ENCODE data around the gene RAPH1.
"Not testable (repeated sequence)": the region's sequence is repeated elsewhere in the genome, so short reads cannot be mapped to it uniquely, and the experiment has no call there.

Gene RAPH1

DNA sequence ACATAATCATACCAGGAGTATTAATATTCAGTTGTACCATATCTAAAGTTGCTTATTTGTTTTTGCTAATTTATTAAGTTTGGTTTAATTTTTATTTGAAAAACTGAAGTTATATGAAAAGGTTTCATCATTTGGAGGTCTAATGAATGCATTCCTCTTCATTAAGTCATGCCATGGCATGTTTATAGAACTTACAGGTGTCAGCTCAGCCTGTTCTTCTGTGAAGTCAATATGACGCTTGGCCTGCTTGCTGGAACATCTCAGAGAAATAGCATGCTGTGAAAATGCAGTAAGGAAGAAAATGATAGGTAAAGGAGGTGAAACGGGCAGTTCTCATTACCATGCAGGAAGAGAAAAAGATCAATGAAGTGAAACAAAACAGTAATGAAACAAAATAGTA lies 58.2 kb downstream of the RAPH1 start:
- no peak for DNase-seq

DNA sequence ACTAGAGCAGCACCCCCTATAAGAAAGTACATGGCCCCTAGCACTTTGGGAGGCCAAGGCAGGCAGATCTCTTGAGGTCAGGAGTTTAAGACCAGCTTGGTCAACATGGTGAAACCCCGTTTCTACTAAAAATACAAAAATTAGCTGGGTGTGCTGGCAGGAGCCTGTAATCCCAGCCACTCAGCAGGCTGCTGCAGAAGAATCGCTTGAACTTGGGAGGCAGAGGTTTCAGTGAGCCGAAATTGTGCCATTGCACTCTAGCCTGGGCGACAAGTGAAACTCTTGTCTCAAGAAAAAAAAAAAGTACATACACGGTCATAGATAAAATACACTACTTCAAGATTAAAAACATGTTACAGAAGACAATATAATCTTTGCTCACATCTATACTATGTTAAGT lies 63.8 kb downstream of the RAPH1 start:
- no peak for DNase-seq

- DNase-seq = no peak
These were observed 64.7 kb downstream of the RAPH1 start for GRCh38 chr2:203470371-203470770.

- DNase-seq = no peak
These were observed 65.6 kb downstream of the RAPH1 start for GRCh38 chr2:203469546-203469945.

GRCh38 chr2:203463266-203463678 lies 71.8 kb downstream of the RAPH1 start:
- DNase-seq = no peak

DNA sequence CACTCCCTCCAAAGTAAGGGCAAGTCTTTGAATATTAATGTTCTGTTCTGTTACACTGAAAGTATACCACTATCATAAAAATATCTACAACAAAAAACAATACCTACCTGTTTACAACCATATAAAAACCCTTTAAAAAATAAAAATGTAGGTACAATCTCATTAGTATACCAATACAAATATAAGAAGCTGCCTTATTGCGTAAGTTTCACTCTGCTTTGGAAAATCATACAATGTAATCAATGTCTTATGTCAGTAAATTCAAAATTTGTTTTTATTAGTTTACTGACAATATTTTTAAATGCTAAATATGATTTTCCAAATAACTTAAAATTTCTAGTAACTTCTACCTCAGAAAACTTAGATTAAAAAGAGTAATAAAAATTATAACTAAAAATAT lies 72.8 kb downstream of the RAPH1 start:
- DNase-seq = no peak

DNA sequence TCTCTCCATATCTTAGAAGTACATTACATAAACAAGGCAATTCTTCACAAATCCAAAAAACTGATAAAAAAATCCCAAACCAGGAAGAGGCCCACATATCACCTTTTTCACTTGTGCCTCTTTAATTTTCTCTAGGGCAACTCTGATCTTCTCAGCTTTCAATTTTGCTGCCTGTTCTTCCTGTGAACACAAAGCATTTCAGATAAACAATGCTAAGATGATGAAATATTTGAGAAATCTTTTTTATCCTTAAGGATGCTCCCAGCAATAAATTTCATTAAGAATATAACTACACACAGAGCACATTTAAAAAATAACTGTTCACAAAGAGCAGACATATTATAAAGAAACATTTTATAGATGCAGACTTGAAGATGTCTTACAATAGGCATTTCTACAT lies 73.4 kb downstream of the RAPH1 start:
- no peak for DNase-seq

- DNase-seq = no peak
These were observed 79.9 kb downstream of the RAPH1 start for GRCh38 chr2:203455209-203455608.

GRCh38 chr2:203453858-203454451 lies 81.1 kb downstream of the RAPH1 start:
- no peak for DNase-seq

- no peak for DNase-seq
These were observed 83.4 kb downstream of the RAPH1 start for GRCh38 chr2:203451689-203452088.

- no peak for DNase-seq
These were observed 84.1 kb downstream of the RAPH1 start for GRCh38 chr2:203451011-203451410.

DNA sequence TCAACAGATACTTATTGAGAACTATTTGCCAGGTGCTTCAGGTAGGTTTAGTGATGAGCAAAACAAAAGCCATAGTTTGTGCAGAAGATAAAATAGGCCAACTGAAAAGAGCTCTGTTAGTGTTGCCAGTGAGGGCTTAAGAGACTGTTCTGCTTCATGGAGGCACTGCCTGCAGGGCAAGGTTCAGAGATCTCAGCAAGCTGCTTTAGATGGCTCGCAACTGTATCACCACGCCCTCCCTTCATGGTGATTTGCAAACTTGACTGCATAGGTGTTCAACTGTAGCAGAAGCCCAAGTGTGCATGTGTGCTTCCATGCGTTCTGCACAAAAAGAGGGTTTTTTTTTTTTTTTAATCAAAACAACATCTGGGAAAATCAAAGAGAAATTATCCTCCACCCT lies 84.5 kb downstream of the RAPH1 start:
- no peak for DNase-seq

DNA sequence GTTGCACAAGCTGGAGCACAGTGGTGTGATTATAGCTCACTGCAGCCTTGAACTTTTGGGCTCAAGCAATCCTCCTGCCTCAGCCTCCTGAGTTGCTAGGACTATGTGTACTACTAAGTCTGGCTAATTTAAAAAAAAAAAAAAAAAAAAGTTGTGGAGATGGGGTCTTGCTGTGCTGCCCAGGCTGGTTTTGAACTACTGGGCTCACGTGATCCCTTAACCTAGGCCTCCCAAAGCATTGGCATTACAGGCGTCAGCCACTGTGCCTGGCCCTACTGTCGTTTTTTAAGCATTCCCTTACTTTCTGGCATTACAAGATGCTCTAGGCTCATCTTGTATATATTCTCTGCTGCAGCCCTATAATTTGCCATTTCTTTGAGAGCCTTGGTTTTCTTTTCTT lies 88.3 kb downstream of the RAPH1 start:
- no peak for DNase-seq

DNA sequence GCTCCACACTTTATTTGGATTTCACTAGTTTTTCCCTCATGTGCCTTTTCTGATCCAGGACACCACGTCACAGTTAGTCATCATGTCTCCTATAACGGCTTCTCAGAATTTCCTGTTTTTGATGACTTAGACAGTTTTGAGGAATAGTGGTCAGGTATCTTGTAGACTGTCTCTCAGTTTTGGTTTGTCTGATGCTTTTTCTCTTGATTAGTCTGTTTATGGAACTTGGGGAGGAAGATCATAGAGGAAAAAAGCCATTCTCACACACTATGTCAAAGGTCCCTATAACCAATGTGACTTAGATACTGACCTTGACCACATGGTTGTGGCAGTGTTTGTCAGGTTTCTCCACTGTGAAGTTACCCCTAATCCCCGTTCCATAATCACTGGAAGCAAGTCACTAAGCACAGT lies 89.0 kb downstream of the RAPH1 start:
- DNase-seq = no peak

GRCh38 chr2:203444738-203445137 lies 90.4 kb downstream of the RAPH1 start:
- DNase-seq = no peak

DNA sequence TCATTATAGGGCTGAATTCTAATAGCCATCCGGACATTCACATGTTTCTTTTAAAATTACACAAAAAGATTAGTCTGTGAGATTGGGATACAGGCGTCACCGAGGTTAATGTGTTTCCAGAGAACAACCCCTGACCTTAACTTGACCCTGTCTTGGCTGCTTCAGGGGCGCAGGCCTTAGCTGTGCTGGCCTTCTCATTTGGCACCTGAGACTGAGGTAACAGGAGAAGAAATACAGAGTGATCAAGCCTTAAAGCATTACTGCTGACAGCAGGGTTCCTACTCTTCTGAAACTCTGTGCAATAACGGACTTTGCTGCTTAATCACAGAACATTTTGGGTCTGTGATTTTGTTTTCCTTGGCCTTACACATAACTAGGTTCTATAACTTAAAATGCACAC lies 92.6 kb downstream of the RAPH1 start:
- no peak for DNase-seq

DNA sequence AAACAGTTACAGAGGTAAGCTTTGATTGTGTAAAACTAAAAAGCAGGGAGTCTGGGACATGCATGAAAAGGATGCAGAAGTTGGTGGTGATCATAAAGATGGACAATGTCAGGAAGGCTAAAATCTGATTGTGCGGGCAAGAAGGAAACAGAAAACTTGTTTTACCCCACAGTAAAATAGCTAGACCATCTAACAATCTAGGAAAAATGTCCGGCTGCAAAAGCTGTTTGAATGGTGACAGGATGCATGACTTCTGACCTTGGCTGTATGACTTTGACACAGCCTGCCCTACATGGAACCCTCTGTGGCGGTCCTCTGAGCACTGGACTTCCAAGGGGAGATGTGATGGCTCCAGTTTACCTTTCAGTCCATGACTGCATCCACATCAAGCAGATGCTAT lies 93.6 kb downstream of the RAPH1 start:
- DNase-seq = no peak

DNA sequence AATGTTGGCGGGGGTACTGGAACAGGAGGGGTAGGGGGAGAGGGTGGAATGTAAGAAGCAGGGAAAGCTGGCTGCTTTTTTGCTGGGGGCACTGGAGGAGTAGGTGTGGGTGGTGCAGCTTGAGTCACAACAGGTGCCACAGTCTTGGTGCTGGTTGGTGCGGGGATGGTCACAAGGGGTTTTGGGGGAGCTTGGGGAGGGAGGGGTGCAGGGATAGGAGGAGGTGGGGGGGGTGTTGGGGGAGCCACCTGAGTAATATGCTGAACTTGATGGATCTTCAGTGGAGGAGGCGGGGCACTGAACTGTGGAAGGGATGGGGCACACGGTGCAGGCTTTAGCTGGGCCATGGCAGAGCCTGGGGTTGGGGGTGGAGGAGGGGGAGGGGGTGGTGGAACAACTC lies 94.4 kb downstream of the RAPH1 start:
- no peak for DNase-seq

- no peak for DNase-seq
These were observed 96.6 kb downstream of the RAPH1 start for GRCh38 chr2:203438528-203438927.

DNA sequence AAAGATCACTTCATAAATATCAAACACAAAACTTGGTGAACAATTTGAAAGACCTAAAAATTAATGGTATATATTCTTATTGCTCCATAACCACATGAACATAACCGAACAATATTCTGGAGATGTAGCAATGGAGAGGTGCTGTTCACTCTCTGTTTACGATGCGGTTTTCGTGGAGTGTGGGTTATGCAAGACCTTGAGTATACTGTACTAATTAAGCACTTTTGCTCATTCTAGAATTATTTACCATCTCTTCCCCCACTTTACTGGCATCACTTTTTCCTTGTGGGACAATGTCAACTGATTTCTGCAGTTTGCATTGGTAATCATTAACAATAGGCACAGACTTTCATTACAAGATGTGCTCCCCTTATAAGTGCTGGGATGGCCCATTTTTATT lies 97.6 kb downstream of the RAPH1 start:
- no peak for DNase-seq

DNA sequence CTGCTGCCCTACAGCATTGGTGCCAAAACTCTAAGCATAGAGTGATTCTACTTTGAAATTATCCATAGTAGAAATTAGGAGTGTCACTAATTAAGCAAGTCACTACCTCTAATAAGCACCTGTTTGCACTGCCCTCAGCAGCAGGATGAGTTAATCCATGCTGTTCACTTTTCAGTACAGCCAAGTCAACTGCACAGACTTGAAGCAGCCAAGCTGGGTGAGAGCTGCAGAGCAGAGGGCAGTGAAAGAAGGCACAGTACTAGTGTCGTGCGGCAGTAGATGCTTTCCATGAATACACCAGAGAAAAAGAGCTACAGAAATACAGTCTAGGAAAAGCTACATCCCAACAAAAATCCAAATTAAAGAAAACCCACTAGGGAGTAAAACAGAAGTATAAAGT lies 98.6 kb downstream of the RAPH1 start:
- no peak for DNase-seq

GRCh38 chr2:203432811-203433210 lies 102.3 kb downstream of the RAPH1 start:
- no peak for DNase-seq

- DNase-seq = no peak
These were observed 103.5 kb downstream of the RAPH1 start for GRCh38 chr2:203431391-203432185.

DNA sequence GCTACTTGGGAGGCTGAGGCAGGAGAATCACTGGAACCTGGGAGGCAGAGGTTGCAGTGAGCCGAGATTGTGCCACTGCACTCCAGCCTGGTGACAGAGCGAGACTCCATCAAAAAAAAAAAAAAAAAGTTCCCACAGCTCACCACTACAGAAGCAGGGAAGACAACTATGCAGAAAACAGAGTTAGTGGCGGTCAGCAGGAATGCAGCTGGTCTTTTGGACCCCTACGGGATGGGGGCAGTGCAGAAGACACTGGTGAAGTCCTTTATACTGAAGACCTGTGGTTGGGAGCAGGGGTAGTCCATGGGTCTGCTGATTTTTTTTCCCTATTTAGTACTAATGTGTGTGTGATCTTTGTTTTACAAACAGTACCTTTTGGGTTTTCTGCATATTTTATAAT lies 105.5 kb downstream of the RAPH1 start:
- not testable (repeated sequence) for DNase-seq

GRCh38 chr2:203427061-203427460 lies 108.0 kb downstream of the RAPH1 start:
- no peak for DNase-seq
